ENCODE results near the gene APOA4. TPM values are rescaled to one million over a fixed set of nuclear protein-coding genes. Genes with fewer than 3 reads are reported as not detected.
A peak's percentile ranks its signal among the peaks of the same experiment; 100 is the strongest.

Gene APOA4
- total and polyA plus RNA-seq, 2 of the 13 experiments (the other 11 are each of a cell fraction or from before 2014, with no cell fraction given): 3.8 to 7.2 TPM

DNA sequence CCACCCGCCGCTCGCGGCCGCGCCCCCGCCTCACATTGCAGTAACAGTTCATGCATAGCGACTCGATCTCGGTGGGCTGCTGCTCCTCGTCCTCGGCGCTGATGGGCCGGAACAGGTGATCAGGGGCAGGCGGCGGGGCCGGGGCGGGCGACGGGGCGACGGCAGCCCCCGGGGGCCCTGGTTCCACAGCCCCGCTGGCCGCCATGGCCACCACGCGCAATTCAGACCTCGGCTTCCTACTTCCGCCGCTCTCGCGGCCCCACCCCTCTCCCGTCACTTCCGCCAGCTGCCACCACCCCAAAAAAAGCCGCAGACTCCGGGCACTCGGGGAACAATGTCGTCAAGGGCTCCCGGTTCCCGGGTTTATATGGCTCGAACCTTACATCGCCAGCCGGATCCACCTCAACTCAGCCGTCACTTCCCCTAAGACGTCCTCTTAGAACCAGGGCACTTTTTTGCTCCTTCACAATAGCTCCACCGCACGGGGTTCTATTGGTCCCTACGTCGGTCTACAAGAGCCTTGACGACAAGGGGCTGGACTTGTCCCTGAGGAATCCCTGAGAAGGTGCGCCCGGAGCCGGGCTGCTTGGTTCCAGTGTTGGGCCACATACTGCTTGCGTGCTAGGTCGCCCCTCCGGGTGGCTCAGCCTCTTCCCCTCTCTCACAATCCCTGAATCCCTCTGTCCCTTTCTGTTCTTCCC, 35.2 kb downstream of the APOA4 start, which contains the start of gene ZPR1 (continued):
- TF ChIP-seq, protein P1, sequence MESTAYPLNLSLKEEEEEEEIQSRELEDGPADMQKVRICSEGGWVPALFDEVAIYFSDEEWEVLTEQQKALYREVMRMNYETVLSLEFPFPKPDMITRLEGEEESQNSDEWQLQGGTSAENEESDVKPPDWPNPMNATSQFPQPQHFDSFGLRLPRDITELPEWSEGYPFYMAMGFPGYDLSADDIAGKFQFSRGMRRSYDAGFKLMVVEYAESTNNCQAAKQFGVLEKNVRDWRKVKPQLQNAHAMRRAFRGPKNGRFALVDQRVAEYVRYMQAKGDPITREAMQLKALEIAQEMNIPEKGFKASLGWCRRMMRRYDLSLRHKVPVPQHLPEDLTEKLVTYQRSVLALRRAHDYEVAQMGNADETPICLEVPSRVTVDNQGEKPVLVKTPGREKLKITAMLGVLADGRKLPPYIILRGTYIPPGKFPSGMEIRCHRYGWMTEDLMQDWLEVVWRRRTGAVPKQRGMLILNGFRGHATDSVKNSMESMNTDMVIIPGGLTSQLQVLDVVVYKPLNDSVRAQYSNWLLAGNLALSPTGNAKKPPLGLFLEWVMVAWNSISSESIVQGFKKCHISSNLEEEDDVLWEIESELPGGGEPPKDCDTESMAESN (CRISPR knock-in tag; conservative IDR thresholded peaks at IDR 0.05): peak; percentile 76; the same call in 1 of the 2 replicates
- peak; percentile 62; the same call in 1 of the 2 replicates for TF ChIP-seq ZNF607 (CRISPR knock-in tag; IDR thresholded peaks at IDR 0.05; ENCODE audit: borderline replicate concordance)
- TF ChIP-seq ZNF230 (CRISPR knock-in tag; IDR thresholded peaks at IDR 0.05): peak; percentile 69; the same call in 1 of the 2 replicates
- peak; percentile 96 for TF ChIP-seq AGO1 (IDR thresholded peaks at IDR 0.05; ENCODE audit: low read depth, low read length, poor library complexity, severe bottlenecking)
- peak; percentile 47; the same call in 1 of the 2 replicates for TF ChIP-seq GFI1 (CRISPR knock-in tag; IDR thresholded peaks at IDR 0.05; ENCODE audit: borderline replicate concordance)
- TF ChIP-seq, protein P2, sequence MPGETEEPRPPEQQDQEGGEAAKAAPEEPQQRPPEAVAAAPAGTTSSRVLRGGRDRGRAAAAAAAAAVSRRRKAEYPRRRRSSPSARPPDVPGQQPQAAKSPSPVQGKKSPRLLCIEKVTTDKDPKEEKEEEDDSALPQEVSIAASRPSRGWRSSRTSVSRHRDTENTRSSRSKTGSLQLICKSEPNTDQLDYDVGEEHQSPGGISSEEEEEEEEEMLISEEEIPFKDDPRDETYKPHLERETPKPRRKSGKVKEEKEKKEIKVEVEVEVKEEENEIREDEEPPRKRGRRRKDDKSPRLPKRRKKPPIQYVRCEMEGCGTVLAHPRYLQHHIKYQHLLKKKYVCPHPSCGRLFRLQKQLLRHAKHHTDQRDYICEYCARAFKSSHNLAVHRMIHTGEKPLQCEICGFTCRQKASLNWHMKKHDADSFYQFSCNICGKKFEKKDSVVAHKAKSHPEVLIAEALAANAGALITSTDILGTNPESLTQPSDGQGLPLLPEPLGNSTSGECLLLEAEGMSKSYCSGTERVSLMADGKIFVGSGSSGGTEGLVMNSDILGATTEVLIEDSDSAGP (CRISPR knock-in tag; IDR thresholded peaks at IDR 0.05; ENCODE audit: borderline replicate concordance): peak; percentile 68; the same call in 1 of the 2 replicates
- TF ChIP-seq, protein P3, sequence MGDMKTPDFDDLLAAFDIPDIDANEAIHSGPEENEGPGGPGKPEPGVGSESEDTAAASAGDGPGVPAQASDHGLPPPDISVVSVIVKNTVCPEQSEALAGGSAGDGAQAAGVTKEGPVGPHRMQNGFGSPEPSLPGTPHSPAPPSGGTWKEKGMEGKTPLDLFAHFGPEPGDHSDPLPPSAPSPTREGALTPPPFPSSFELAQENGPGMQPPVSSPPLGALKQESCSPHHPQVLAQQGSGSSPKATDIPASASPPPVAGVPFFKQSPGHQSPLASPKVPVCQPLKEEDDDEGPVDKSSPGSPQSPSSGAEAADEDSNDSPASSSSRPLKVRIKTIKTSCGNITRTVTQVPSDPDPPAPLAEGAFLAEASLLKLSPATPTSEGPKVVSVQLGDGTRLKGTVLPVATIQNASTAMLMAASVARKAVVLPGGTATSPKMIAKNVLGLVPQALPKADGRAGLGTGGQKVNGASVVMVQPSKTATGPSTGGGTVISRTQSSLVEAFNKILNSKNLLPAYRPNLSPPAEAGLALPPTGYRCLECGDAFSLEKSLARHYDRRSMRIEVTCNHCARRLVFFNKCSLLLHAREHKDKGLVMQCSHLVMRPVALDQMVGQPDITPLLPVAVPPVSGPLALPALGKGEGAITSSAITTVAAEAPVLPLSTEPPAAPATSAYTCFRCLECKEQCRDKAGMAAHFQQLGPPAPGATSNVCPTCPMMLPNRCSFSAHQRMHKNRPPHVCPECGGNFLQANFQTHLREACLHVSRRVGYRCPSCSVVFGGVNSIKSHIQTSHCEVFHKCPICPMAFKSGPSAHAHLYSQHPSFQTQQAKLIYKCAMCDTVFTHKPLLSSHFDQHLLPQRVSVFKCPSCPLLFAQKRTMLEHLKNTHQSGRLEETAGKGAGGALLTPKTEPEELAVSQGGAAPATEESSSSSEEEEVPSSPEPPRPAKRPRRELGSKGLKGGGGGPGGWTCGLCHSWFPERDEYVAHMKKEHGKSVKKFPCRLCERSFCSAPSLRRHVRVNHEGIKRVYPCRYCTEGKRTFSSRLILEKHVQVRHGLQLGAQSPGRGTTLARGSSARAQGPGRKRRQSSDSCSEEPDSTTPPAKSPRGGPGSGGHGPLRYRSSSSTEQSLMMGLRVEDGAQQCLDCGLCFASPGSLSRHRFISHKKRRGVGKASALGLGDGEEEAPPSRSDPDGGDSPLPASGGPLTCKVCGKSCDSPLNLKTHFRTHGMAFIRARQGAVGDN (CRISPR knock-in tag; IDR thresholded peaks at IDR 0.05): peak; percentile 84
- TF ChIP-seq, protein P4, sequence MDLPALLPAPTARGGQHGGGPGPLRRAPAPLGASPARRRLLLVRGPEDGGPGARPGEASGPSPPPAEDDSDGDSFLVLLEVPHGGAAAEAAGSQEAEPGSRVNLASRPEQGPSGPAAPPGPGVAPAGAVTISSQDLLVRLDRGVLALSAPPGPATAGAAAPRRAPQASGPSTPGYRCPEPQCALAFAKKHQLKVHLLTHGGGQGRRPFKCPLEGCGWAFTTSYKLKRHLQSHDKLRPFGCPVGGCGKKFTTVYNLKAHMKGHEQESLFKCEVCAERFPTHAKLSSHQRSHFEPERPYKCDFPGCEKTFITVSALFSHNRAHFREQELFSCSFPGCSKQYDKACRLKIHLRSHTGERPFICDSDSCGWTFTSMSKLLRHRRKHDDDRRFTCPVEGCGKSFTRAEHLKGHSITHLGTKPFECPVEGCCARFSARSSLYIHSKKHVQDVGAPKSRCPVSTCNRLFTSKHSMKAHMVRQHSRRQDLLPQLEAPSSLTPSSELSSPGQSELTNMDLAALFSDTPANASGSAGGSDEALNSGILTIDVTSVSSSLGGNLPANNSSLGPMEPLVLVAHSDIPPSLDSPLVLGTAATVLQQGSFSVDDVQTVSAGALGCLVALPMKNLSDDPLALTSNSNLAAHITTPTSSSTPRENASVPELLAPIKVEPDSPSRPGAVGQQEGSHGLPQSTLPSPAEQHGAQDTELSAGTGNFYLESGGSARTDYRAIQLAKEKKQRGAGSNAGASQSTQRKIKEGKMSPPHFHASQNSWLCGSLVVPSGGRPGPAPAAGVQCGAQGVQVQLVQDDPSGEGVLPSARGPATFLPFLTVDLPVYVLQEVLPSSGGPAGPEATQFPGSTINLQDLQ (CRISPR knock-in tag; IDR thresholded peaks at IDR 0.05): no peak
- TF ChIP-seq, protein P5, sequence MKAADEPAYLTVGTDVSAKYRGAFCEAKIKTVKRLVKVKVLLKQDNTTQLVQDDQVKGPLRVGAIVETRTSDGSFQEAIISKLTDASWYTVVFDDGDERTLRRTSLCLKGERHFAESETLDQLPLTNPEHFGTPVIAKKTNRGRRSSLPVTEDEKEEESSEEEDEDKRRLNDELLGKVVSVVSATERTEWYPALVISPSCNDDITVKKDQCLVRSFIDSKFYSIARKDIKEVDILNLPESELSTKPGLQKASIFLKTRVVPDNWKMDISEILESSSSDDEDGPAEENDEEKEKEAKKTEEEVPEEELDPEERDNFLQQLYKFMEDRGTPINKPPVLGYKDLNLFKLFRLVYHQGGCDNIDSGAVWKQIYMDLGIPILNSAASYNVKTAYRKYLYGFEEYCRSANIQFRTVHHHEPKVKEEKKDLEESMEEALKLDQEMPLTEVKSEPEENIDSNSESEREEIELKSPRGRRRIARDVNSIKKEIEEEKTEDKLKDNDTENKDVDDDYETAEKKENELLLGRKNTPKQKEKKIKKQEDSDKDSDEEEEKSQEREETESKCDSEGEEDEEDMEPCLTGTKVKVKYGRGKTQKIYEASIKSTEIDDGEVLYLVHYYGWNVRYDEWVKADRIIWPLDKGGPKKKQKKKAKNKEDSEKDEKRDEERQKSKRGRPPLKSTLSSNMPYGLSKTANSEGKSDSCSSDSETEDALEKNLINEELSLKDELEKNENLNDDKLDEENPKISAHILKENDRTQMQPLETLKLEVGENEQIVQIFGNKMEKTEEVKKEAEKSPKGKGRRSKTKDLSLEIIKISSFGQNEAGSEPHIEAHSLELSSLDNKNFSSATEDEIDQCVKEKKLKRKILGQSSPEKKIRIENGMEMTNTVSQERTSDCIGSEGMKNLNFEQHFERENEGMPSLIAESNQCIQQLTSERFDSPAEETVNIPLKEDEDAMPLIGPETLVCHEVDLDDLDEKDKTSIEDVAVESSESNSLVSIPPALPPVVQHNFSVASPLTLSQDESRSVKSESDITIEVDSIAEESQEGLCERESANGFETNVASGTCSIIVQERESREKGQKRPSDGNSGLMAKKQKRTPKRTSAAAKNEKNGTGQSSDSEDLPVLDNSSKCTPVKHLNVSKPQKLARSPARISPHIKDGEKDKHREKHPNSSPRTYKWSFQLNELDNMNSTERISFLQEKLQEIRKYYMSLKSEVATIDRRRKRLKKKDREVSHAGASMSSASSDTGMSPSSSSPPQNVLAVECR (CRISPR knock-in tag; IDR thresholded peaks at IDR 0.05; ENCODE audit: borderline replicate concordance): peak; percentile 95
- TF ChIP-seq ZBTB1 (CRISPR knock-in tag; IDR thresholded peaks at IDR 0.05; ENCODE audit: borderline replicate concordance): no peak
- peak; percentile 96 for TF ChIP-seq GABPB1 (CRISPR knock-in tag; IDR thresholded peaks at IDR 0.05)
- TF ChIP-seq SIN3A (IDR thresholded peaks at IDR 0.05; ENCODE audit: borderline replicate concordance, low read depth, low read length): peak; percentile 94; the same call in 1 of the 2 replicates

Data from HepG2 (cell line).